ENCODE data around the gene RIC8B.

The RIC8B gene

DNA sequence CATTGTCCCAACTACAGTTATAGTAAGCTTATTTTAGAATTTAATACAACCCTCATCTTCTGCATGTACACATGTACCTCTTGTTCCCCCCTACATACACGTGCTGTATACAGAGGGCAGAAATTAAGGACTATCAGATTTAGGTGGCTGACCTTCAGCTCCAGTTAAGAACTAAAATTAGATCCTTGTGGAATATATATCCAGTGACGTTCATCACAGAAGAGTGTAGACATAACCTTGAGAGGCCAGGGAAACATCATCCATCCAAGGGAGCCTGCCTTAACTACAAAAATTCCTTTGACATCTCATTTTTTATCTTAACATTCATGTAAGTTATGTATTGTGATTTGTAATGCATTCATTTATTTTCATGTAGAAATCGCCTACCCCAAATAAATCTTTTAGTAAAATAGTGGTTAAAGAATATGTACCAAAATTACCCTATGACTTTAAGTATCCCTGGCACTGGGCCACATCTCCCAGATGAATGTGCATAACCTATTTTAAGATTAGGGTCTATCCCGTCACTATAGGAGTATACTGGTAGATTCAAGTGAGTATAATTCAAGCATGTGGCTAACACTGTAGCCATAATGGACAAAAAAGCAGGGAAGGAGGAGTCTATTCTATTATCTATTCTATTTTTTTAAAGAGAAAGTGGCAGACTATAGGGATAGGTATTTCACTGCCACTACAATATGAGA lies 27.5 kb downstream of the RIC8B start:
- no peak for DNase-seq

DNA sequence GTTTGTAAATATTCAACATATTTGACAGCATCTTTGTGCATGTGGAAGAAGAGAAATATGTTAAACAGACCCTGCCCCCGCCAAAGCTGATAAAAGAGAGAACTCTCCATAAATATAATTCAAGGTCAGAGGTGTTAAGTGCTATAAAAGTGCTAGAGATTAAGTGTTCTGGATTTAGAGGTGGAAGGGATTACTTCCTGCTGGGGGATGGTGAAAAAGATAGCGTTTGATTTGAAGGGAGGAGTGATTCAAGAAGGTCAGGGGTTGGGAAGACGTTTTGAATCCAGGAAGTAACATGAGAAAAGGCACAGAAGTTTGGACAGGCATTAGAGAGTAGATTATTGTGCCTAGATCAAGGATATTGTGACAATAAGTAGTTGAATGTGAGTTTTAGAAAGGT lies 30.2 kb downstream of the RIC8B start:
- no peak for DNase-seq

DNA sequence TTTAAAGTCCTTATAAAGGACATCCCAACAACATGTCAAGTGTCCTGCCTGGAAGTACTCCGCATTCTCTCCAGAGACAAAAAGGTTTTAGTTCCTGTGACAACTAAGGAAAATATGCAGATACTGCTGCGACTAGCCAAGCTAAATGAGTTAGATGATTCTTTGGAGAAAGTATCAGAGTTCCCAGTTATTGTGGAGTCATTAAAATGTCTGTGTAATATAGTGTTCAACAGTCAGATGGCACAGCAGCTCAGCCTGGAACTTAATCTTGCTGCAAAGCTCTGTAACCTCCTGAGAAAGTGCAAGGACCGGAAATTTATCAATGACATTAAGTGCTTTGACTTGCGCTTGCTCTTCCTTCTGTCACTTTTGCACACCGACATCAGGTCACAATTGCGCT lies 40.2 kb downstream of the RIC8B start:
- no peak for DNase-seq

DNA sequence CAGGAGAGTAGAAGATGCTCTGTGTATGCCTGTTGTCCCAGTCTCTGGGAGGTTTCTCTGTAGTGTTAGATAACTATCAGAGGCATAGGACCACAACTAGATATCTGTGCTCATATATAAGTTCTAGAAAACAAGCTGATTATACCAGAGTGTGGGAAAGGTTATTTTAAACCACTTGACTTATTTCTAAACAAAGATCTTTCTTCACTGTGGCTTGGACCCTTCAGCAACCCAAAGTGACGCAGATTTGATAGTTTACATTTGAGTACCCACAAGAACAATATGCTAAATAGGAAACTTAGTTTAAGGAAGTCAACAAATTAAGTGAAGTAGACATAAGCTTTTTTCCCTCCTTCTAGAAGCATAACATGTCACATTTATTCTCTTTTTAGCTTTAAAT lies 41.3 kb downstream of the RIC8B start:
- DNase-seq, result no peak

DNA sequence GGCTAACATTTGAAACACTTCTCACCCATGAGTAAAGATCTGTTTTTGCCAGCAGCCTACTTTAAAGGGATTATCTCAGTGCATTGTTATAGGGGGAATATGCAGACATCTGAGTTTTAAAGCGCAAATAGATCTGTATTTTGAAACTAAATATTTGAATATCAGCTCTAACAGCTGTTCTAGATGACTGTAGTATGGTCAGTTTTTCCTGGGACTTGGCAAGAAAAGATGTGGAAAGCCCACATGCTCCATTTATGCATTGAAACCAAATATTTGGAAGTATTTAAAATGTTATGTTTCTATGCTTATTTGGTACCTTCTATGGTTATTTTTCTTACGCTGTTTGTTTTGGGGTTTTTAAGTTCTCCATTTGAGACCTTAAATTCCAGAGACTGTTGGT lies 41.7 kb downstream of the RIC8B start:
- no peak for DNase-seq

DNA sequence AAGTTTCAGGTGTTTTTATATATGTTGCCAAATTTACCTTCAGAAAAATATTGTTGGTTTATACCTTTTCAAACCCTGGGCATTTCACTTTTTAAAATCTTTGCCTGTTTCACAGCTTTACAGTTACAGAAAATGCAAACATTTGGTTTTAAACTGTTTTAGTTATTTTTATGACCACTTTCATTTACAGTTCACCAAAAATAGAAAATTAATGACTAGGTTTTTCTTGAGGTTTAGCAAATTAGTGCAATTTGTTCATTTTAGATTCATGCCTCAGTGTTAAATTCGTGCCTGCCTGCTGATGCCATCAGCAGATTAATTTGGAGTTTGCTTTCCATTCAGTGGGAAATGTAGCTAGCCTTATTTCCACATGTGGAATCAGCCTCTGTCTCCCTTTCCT lies 45.5 kb downstream of the RIC8B start:
- DNase-seq, result no peak

DNA sequence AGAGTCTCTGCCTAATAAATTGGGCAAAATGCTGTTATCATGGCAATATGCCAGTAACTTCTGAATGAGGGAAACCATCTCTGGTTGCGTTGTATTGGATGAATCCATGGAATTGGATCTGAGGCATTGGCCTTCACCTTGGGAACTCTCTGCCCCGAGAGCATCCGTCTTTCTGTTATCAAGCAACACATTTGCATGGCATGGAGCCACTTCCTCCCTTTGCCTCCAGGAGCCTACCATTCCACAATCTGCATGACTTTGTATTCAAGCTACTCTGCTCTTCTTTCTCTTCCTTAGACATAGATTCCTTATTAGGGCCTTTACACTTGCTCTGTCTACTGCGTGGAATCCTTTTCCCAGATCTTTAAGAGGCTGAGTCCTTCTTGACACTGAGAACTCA lies 57.2 kb downstream of the RIC8B start:
- DNase-seq, result no peak

DNA sequence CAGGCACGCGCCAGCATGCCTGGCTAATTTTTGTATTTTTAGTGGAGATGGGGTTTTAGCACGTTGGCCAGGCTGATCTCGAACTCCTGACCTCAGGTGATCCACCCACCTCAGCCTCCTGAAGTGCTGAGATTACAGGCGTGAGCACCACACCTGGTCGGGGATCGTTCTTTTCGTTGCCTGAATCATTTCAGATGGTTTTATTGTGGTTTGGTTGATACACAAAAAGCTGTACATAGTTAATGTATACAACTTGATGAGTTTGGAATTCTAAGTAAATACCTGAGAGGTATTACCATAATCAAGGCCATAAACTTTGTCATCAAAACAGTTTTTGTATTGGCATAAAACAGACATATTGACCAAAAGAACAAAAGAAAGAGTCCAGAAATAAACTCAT lies 63.3 kb downstream of the RIC8B start:
- no peak for DNase-seq

DNA sequence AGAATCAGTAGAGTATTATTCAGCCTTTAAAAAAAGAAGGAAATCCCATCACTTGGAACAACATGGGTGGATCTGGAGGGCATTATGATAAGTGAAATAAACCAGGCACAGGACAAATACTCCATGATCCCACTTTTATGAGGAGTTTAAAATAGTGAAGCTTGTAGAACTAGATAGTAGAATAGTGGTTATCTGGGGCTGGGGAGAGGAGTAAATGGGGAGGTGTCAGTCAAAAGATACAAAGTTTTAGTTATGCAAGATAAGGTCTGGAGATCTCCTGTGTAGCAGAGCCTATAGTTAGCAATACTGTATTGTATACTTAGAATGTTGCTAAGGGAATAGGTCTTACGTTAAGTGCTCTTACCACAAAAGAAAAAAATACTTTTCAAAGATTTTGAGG lies 64.9 kb downstream of the RIC8B start:
- DNase-seq, result no peak

DNA sequence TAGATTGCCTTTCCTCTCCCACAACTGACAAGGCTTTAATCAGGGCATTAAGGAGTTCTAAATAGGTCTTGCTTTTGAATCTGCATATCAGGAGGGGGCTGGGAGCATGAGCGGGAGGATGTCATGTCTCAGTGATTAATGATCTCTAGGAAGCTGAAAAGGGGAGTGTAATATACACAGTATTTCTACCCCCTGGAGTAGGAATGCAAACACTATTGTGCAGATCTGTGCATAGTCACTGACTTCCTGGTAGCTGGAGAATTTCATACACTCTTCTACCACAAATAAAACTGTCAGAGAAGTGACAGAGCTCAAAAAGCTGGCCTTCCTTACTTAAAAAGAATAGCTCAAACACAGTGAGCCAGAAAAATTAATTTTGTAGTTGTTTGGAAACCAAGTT lies 65.8 kb downstream of the RIC8B start:
- DNase-seq, result no peak

DNA sequence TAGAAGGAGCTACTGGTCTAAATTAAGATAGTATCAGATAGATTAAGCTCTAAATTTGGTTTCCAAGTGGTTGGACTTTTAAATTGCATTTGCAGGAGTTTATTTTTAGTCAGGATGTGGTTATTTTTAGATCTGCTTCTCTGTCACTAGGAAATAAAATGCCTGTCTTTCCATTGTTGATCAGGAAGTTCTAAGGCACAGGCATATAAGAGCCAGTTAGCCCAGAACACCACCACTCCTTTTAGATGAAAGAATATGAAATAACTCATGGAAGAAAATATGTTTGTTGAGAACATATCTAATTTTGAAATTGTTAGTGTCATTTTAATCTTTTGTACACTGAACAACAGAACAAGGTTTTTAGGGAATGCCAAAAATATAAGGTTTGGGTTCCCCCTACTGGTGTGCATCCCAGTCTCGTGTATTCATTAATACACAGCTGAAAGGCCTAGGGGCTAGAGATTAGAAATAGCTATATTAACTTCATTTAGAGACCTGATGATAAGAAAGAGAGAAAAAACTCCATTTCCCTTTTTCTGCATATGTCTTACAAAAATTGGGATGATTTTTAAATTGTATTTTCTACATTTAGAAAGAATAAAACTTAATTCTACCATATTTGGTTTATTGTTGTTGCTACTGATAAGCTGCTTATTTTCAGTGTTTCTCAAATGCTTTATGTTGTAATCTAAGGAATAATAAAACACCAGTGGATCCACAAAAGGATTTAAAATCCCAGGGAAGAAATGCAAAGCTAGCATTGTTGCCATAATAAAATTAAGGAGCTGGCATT lies 67.2 kb downstream of the RIC8B start:
- DNase-seq, result peak; percentile 62

DNA sequence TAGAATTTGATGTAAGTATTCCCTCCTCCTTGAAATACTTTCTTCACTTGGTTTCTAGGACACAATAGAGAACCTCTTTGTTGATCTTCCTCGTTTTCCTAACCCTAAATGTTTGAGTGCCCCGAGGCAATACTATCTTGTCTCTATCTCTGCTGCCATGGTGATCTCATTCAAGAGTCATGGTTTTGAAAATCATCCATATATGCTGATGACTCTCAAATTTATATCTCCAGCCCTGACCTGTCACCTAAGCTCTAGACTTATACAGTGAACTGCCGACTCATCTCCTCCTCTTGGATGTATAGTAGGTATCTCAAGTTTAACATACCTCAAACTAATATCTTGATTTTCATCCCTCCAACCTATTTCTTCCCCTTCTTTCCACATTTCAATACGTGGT lies 71.4 kb downstream of the RIC8B start:
- DNase-seq, result no peak

DNA sequence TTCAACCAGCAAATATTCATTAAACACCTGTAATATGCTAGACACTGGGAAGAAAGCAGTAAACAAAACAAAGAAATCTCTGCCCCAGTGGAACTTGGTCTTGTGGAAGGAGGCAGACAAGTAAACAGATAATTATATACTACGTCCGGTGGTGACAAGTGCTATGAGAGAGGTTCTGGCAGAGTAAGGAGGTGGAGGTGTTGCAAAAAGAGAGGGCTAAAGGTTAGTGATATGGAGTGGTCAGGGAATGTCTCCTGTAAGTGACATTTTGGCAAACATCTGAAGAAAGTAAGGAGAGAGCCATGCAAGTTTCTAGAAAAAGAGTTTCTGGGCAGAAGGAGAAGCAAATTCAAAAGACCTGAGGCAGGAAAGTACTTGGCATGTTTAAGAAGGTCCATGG lies 73.4 kb downstream of the RIC8B start:
- DNase-seq, result no peak

DNA sequence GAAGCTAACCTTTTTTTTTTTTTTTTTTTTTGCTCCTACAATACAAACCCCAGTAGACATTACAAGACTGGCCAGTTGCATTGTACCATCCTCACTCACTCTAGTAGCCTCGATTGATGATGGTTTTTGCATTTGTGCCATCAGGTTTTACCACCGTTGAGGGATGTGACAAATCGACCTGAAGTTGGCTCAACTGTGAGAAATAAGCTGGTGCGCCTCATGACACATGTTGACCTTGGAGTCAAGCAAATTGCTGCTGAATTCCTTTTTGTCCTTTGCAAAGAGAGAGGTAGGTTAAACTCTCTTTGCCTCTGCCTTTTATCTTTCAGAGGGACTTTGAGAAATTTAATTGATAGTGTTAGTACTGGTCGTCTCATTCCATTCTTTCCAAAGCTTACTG lies 76.8 kb downstream of the RIC8B start:
- DNase-seq, result no peak

DNA sequence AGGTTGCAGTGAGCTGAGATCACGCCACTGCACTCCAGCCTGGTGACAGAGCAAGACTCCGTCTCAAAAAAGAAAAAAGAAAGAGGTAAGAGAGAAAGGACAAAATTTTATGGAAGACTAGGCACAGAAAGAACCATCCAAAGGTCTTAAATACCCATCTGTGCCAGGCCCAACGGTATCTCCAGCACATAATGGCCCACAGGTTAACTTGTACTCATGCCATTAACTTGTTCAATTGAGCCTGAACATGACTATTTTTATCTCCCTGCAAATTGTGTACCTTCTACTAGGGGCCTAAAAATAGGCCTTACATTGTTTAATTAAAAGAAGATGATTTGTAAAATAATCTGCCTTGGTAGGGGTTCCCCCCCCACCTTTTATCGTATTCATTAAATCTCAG lies 80.2 kb downstream of the RIC8B start:
- no peak for DNase-seq

DNA sequence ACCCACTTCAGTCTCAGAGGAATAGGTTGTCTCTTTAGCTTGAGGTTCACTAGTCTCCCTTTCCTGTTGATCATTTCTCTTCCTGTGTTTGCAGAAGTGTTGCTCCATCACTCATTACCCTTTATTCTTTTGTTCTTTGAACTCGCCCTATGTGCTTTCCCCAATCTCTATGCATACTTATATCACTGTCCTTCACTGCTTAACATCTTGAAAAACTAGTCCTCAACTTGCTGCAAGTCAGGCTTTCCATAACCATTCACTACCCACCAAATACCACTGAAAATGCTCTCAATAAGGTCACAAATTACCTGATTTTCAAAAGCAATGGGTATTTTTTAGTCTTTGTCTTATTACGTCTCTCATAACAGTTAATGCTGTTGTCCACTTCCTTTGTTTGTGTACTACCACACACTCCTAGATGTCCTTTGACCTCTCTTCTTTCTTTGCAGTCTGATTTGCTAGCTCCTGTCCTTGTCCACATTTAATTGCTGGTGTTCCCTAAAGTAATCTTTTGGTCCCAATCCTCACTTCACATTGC lies 80.8 kb downstream of the RIC8B start:
- DNase-seq, result no peak

DNA sequence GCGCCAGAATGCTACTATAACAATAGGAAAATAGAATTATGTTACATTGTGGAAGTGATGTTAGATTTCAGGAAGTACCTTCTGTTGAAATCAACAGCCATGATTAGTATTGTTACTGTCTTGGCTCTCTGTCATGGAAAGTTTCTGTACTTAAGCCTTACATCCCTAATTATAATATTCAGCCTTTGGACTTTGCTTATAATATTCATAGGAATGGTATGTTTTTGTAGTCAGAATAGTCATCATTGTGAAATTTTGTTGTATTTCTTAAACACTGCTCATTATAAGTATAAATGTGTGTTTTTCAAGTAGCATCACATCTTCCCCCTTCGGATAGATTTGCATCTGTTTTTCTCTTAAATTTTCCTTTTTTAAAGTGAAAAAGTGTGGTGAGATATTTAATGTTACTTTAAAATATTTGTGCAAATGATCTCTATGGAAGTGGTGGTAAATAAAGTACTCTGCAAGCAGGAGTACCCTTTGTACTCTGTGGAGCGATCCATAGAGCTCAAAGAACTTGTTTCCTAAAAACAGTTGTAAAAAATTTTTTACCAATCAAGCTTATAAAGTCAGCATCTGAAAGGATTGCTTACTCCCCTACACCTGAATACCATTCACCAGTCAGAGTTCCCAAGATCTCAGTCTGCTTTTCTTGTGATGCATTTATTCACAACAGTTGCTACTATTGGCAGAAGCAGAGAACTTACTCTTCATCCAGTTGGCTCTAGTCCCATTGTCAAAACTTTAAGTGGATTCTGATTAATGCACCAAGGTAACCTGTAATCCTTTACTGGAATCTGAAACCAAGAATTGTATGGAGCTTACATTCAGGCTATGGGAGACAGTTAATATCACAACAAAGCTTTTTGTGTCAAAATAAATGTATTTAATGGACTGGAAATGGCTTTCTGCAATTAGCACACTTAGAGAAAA lies 87.8 kb downstream of the RIC8B start:
- no peak for DNase-seq

DNA sequence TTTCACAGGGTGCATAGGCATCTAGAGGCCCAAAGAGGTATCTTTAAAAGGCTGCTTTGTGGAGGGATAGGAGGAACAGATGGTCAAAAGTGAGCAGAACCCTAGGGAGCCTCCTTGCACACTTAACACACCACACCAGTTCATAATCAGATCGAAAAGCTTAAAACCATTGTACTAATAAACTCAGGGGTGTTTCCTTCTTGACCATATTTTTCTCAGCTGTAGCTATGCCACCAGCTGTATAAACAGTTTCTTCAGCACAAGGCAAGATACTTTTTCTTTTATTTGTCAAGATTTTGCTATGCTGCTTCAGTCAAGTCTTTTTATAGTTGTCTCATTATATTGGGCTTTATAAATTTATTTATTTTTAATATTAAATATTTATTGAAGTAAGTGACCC lies 88.7 kb downstream of the RIC8B start:
- no peak for DNase-seq

DNA sequence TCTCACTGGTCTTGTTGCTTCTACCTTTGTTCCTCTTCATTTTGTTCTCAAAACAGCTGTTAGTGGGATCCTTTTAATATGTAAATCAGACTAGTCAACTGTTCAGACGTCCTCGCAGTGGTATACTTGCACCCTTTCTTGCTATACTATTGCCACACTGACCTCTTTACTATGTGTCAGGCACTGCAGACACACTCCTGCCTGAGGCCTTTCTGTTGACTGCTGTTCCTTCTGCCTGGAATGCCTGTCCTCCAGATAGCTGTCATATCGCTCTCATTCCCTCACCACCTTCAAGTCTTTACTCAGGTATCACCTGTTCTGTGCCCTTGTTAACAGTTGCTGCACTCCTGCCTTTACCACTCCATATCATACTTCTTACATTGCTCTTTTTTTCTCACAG lies 91.2 kb downstream of the RIC8B start:
- DNase-seq, result no peak

DNA sequence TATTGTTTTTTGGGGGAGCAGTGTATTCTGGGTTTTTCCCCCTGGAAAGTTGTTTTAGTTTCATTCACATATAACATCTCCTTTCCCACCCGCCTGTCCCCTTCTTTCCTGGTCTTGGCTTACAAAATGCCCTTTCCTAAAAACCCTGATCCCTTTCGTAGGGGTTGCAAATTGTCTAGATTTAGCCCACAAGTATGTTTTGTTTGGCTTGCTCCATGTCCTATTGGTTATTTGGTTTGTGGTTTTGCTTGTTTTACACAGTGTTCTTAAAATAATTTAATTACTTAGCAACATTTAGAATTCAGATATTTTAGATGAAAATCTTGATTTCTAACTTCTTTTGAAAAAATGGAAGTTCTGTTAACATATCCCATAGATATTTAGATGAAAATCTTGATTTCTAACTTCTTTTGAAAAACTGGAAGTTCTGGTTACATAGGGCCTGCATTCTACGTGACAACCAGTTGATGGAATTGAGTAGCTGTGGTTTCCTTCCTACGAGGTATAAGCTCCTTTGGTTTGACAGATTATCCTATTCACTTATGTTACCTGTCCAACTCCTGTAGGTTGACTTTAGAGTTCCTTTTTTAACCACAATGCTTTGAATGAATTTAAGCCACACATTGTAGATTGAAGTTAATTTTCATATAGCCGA lies 92.1 kb downstream of the RIC8B start:
- no peak for DNase-seq

DNA sequence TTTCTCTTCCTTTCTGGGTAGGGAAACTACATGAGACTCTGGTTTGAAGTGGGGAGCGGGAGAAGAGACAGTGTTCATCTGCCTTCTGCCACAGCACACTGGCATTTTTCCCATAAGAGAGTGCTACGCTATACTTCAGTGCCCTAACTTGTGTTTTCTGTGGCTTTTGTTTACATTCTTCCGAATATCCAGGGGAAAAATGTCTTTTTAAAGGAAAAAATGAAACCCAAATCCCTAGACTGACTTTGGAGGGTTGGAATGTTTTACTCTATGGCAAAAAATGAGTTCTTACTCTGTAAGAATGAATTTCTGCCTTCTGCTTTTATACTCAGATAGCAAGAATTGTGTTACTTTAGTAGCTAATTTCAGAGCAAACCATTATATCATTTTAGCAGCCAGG lies 93.2 kb downstream of the RIC8B start:
- no peak for DNase-seq

DNA sequence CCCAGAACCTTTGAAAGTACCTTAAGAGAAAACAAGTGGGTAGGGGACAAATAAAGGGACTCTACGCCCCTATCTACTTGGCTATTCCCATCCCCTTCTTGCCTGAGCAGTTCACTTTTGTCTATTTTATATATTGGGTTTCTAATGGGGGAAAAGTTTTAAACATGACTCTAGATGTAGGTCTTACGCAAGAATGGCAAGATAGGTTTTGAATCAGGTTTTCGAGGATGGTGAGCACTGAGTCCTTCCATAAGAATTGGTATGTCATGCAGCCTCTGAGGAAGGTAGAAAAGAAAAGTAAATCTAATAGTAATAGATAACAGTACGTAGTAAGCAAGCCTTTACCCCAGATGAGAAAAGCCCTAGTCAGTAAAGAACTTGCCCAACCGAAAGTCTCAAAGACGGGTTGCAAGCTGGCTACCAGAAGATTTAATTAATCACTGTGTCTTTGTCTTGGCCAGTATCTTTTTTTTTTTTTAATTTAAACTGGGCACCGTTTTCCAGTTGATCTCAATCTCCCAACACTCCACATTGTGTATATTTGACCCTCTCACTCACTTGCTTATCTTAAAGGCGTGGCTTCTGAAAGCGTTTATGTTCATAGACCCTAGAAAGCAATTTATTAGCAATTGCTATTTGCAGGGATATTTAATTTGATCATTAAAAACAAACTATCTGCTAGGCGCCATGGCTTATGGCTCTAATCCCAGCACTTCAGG lies 94.7 kb downstream of the RIC8B start:
- DNase-seq, result no peak
